HG02885 (cell line): Measurements from ENCODE around the gene ISCA2.

Source experiments
- ATAC-seq: cut with Tn5 transposase; IDR thresholded peaks from one replicate; pipeline ENCODE4 v1.9.1; 2021; ENCODE audit warnings: mild to moderate bottlenecking; ENCODE audit not compliant: unreplicated experiment, poor library complexity

Gene ISCA2

GRCh38 chr14:74480046-74480445 lies 13.5 kb upstream of the ISCA2 start:
- ATAC-seq = no peak

GRCh38 chr14:74482571-74482970 lies 11.0 kb upstream of the ISCA2 start:
- ATAC-seq = no peak

- no peak for ATAC-seq
These were observed 10.2 kb upstream of the ISCA2 start for GRCh38 chr14:74483321-74483720.

- ATAC-seq = no peak
These were observed 7.4 kb upstream of the ISCA2 start for GRCh38 chr14:74486164-74486563.

GRCh38 chr14:74488786-74489397 lies 4.7 kb upstream of the ISCA2 start:
- ATAC-seq = no peak

- ATAC-seq = no peak
These were observed 3.1 kb upstream of the ISCA2 start for GRCh38 chr14:74490486-74490885.

- ATAC-seq = no peak
These were observed 1.4 kb upstream of the ISCA2 start for GRCh38 chr14:74491956-74492775.

- peak; percentile 4 for ATAC-seq
These were observed 706 bp upstream of the ISCA2 start, which contains the start of gene NPC2 for GRCh38 chr14:74492776-74493342. Gene NPC2, minus strand, starts transcription at chr14:74493305. Its CDS starts 31 bp downstream, at chr14:74493274.

- ATAC-seq = no peak
These were observed 1.8 kb downstream of the ISCA2 start for GRCh38 chr14:74495356-74495755.

- ATAC-seq = no peak
These were observed 7.0 kb downstream of the ISCA2 start for GRCh38 chr14:74500417-74501134.

GRCh38 chr14:74501135-74501614 lies 7.6 kb downstream of the ISCA2 start:
- ATAC-seq = no peak

- ATAC-seq = no peak
These were observed 8.1 kb downstream of the ISCA2 start for GRCh38 chr14:74501691-74502090.

GRCh38 chr14:74502236-74503019 lies 8.9 kb downstream of the ISCA2 start:
- ATAC-seq = no peak

GRCh38 chr14:74503291-74503937 lies 9.8 kb downstream of the ISCA2 start:
- no peak for ATAC-seq

GRCh38 chr14:74503938-74504335 lies 10.4 kb downstream of the ISCA2 start:
- ATAC-seq = no peak

GRCh38 chr14:74504412-74504811 lies 10.8 kb downstream of the ISCA2 start:
- ATAC-seq = no peak

- ATAC-seq = no peak
These were observed 11.5 kb downstream of the ISCA2 start for GRCh38 chr14:74504874-74505720.

- ATAC-seq = no peak
These were observed 12.3 kb downstream of the ISCA2 start for GRCh38 chr14:74505831-74506230.
